Type B pancreatic cell (in vitro differentiated cells): ENCODE results near the gene KCNB1. TPM values are rescaled to one million over a fixed set of nuclear protein-coding genes. Genes with fewer than 3 reads are reported as not detected.

Source experiments
- DNase-seq: peaks from one replicate; pipeline ENCODE4 v3.0.0; 2021; ENCODE audit warnings: mixed read lengths; ENCODE audit not compliant: unreplicated experiment; ENCODE audit errors: extremely low spot score
- H3K27ac Mint-ChIP-seq: 2 replicates; pipeline ENCODE4 v1.8.0; 2021; ENCODE audit warnings: mild to moderate bottlenecking, mixed read lengths
- H3K27me3 Mint-ChIP-seq: 2 replicates; pipeline ENCODE4 v1.8.0; 2021; ENCODE audit warnings: mixed read lengths
- H3K36me3 Mint-ChIP-seq: 2 replicates; pipeline ENCODE4 v1.8.0; 2021; ENCODE audit warnings: mixed read lengths
- H3K4me1 Mint-ChIP-seq: one replicate; pipeline ENCODE4 v1.8.0; 2021; ENCODE audit warnings: mixed read lengths; ENCODE audit not compliant: unreplicated experiment
- H3K4me3 Mint-ChIP-seq: 2 replicates; pipeline ENCODE4 v1.8.0; 2021; ENCODE audit warnings: mild to moderate bottlenecking, mixed read lengths
- H3K9me3 Mint-ChIP-seq: 2 replicates; pipeline ENCODE4 v1.8.0; 2021; ENCODE audit warnings: mixed read lengths
- total RNA-seq: library from RNA; stranded (reverse); gene quantifications from 2 replicates; pipeline ENCODE4 v1.2.1, GENCODE V29; 2021; ENCODE audit warnings: low replicate concordance
- TF ChIP-seq, protein P1 (sequence below): fragments of 200-600 bp; sonication (generic); conservative IDR thresholded peaks from 2 replicates; pipeline ENCODE4 v1.5.0; 2021; ENCODE audit warnings: antibody characterized with exemption, mild to moderate bottlenecking

Gene KCNB1
- total RNA-seq, 1 donor from 2014 or later = 1.2 TPM

DNA sequence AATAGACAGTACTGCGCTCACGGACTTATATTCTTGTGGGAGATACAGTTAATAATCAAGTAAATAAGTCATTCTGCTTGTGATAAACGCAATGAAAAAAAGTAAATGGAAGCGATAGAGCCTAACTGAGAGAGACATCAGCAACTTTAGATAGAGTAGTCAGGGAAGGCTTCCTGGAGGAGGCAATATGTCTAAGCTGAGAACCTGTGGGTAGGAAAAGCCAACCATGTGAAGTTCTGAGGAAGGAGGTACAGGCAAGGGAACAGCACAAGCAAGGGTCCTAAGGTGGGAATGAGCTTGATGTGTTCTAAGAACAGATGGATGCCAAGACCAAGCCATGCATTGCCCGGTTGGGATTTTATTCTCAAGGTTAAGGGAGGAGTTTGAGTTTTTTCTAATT is 7.2 kb upstream of the KCNB1 start:
- DNase-seq = no peak
- Mint-ChIP-seq H3K27ac (no peak overlapping the region), H3K36me3 (no peaks in the 10 kb centered on the region), H3K4me1 (no peaks in the 10 kb centered on the region), H3K27me3 (peaks cover 69% of the 10 kb centered on the region), H3K9me3 (no peaks in the 10 kb centered on the region), H3K4me3 (no peak overlapping the region)
- TF ChIP-seq, protein P1, sequence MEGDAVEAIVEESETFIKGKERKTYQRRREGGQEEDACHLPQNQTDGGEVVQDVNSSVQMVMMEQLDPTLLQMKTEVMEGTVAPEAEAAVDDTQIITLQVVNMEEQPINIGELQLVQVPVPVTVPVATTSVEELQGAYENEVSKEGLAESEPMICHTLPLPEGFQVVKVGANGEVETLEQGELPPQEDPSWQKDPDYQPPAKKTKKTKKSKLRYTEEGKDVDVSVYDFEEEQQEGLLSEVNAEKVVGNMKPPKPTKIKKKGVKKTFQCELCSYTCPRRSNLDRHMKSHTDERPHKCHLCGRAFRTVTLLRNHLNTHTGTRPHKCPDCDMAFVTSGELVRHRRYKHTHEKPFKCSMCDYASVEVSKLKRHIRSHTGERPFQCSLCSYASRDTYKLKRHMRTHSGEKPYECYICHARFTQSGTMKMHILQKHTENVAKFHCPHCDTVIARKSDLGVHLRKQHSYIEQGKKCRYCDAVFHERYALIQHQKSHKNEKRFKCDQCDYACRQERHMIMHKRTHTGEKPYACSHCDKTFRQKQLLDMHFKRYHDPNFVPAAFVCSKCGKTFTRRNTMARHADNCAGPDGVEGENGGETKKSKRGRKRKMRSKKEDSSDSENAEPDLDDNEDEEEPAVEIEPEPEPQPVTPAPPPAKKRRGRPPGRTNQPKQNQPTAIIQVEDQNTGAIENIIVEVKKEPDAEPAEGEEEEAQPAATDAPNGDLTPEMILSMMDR = no peak

DNA sequence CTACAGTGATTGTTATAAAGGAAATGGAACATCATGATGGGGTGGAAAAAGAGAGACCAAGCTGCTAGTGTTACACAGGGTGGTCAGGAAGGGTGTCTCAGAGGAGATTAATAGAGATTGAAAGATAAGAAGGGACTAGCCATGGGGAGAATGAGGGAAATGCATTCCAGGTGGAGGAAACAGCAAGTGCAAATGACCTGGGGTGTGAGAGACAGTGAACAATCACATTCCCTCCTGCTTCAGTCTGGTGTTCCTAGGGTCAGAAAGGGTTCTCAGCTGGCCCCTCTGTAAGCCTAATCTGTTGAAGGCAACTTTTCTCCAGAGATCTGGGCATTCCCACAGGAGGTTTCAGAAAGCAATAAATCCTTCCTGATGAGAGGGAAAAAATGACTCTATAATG is 3.6 kb upstream of the KCNB1 start:
- Mint-ChIP-seq H3K27me3 (peaks cover 78% of the 10 kb centered on the region), H3K4me1 (peaks cover 5% of the 10 kb centered on the region), H3K9me3 (no peaks in the 10 kb centered on the region), H3K27ac (no peak overlapping the region), H3K4me3 (peak overlapping the region; percentile 6), H3K36me3 (no peaks in the 10 kb centered on the region)
- TF ChIP-seq, protein P1 = no peak
- DNase-seq = no peak

DNA sequence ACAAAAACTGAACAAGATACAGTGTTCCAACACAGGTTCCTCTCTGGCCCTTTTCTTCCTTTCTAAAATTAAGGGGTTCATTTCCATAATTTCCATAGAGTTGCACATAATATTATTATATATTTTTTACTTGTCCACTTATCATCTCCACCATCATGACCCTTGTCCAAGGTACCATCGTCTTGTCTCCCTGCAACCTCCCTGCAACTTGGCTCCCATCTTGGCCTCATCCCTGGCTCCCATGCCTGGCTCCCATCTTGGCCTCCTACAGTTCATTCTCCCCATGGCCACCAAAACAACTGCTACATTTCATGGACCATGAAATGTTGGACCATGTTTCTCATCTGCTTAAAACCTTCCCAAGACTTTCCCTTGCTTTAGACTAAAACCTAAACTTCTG is 3.1 kb upstream of the KCNB1 start:
- TF ChIP-seq, protein P1 = no peak
- Mint-ChIP-seq H3K4me3 (peak overlapping the region; percentile 6), H3K9me3 (no peaks in the 10 kb centered on the region), H3K4me1 (peaks cover 5% of the 10 kb centered on the region), H3K27ac (no peak overlapping the region), H3K27me3 (peaks cover 80% of the 10 kb centered on the region), H3K36me3 (no peaks in the 10 kb centered on the region)
- DNase-seq = no peak

DNA sequence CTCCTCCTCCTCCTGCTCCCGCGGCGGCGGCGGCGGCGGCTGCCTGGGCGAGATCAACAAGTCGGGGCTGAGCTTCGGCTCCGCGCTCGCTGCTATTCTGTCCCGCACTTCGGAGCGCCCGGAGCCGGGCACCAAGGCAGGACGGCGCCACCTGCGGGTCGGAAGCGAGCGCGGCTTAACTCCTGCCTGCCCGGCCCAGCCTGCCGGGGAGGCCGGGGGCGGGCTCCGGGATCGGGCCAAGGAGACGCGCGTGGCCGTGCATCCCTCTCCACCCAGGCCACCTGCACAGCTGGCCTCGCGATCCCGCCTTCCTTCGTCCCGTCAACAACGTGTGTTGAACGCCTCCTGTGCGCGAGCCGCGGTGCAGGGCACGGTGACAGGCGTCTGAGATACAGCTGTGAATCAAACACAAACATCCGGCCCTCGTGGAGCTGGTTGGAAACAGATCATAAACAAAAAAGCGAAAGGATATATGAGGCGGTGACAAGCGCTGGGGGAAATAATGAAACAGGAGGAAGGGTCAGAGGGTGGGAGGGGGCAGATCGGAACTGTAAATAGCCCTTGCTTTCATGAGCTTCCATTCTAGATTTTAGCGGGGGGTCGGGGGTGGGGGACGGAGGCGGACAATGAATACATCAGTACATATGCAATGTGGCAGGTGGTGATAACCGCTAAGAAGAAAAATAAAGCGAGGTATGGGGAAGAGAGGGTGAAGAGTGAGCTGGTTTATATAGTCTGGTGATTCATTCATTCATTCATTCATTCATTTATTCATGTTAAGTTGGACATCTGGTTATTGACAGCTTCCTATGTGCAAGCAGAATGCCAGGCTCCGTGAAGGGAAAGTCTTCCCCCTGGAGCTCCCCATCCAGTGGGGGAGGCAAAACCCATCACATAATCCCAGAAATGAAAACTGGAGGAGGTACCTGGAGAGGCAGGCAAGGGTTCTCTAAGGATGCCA is 2.0 kb upstream of the KCNB1 start:
- H3K27me3 Mint-ChIP-seq = peaks cover 84% of the 10 kb centered on the region
- H3K27ac Mint-ChIP-seq = no peak overlapping the region
- DNase-seq = peak; percentile 89
- H3K4me1 Mint-ChIP-seq = peaks cover 5% of the 10 kb centered on the region
- H3K9me3 Mint-ChIP-seq = no peaks in the 10 kb centered on the region
- H3K4me3 Mint-ChIP-seq = peak overlapping the region; percentile 91
- TF ChIP-seq, protein P1 = peak; percentile 86
- no peaks in the 10 kb centered on the region for H3K36me3 Mint-ChIP-seq

DNA sequence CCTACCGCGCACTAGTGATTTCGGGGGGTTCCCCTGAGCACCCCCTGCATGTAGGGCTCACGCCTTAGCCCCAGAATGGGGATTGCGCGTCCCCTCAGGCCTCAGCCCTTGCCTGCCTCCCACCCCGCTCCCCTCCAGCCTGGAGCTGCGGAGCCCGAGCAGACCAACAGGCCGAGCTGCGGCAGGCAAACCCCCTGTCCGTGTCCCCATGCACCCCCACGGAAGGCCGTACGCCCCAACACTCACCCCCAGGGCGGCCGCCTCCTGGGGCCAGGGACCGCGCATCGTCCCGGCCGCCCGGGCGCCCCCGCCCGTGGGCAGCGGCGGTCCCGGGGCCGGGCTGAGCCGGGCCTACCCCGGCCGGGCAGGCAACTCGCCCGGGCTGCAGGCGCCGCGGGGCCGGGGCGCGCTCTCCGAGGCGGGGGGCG is 1.2 kb upstream of the KCNB1 start:
- Mint-ChIP-seq H3K27ac (no peak overlapping the region), H3K4me1 (peaks cover 5% of the 10 kb centered on the region), H3K27me3 (peaks cover 83% of the 10 kb centered on the region), H3K36me3 (no peaks in the 10 kb centered on the region), H3K9me3 (no peaks in the 10 kb centered on the region), H3K4me3 (peak overlapping the region; percentile 61)
- TF ChIP-seq, protein P1 = no peak
- no peak for DNase-seq
